H1 (cell line): ENCODE data around the gene PPEF2.

Source experiments
- EGR1 ChIP-seq: IDR thresholded peaks from 2 replicates; pipeline ENCODE4 v1.6.1; 2011; ENCODE audit warnings: low read depth, low read length, borderline replicate concordance
- KDM5A ChIP-seq: fragments of 200-600 bp; IDR thresholded peaks from 2 replicates; pipeline ENCODE4 v1.7.1; 2012; ENCODE audit warnings: mild to moderate bottlenecking, low read length, inconsistent platforms, mixed read lengths
- TF ChIP-seq, protein P1 (sequence below), 3 experiments: IDR thresholded peaks; 1 replicate in 2 of 3; 2 replicates in 1 of 3; pipeline versions ENCODE4 v1.5.1 to v1.6.1; 2011; ENCODE audit warnings: low read length in 3 of 3, mild to moderate bottlenecking in 3 of 3, inconsistent platforms in 2 of 3, low read depth in 1 of 3, moderate library complexity in 1 of 3; ENCODE audit not compliant: insufficient read depth in 1 of 3; ENCODE audit errors: control extremely low read depth in 1 of 3

DNA sequence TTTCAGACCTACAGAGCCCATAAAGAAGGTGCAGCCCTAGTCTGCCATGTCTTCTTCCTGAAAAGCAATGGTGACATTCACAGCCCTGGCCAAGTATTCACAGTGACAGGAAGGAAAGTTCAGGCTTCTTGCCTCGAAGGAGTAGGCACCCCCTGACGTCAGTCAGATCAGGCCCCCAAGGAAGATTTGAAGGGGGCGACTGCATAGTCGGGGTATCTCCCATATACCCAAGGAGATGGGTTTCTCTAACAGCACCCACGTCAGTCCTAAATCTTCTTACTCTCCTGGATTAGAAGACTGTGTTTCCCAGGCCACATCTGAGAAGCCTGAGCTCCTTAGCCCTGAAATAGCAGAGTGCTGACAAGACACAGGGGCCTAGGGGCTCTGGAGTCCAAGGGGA lies at the start of gene PPEF2:
- TF ChIP-seq EGR1 (no peak), KDM5A (no peak)
- TF ChIP-seq, protein P1, sequence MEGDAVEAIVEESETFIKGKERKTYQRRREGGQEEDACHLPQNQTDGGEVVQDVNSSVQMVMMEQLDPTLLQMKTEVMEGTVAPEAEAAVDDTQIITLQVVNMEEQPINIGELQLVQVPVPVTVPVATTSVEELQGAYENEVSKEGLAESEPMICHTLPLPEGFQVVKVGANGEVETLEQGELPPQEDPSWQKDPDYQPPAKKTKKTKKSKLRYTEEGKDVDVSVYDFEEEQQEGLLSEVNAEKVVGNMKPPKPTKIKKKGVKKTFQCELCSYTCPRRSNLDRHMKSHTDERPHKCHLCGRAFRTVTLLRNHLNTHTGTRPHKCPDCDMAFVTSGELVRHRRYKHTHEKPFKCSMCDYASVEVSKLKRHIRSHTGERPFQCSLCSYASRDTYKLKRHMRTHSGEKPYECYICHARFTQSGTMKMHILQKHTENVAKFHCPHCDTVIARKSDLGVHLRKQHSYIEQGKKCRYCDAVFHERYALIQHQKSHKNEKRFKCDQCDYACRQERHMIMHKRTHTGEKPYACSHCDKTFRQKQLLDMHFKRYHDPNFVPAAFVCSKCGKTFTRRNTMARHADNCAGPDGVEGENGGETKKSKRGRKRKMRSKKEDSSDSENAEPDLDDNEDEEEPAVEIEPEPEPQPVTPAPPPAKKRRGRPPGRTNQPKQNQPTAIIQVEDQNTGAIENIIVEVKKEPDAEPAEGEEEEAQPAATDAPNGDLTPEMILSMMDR (IDR thresholded peaks at IDR 0.05; ENCODE audit: control extremely low read depth in 1 of 3, insufficient read depth in 1 of 3, low read depth in 1 of 3, low read length in 3 of 3), result no peak
